T-helper 1 cell treated with Interleukin-12 subunit alpha and Interleukin-12 subunit beta and Interleukin-4 antibody, amounts not matched to agents 30 μg/mL and 1 μg/mL, for 36 hours (primary cell): Measurements from ENCODE around the gene MPRIP.
A peak's percentile ranks its signal among the peaks of the same experiment; 100 is the strongest.

Source experiments
- H3K27ac Mint-ChIP-seq: one replicate; pipeline ENCODE4 v1.8.0; 2021; ENCODE audit warnings: mild to moderate bottlenecking, mixed read lengths
- H3K27me3 Mint-ChIP-seq: one replicate; pipeline ENCODE4 v1.8.0; 2021; ENCODE audit warnings: low read depth, mixed read lengths
- H3K36me3 Mint-ChIP-seq: one replicate; pipeline ENCODE4 v1.8.0; 2021; ENCODE audit warnings: low read depth, mixed read lengths
- H3K4me1 Mint-ChIP-seq: one replicate; pipeline ENCODE4 v1.8.0; 2021; ENCODE audit warnings: low read depth, mixed read lengths
- H3K4me3 Mint-ChIP-seq: one replicate; pipeline ENCODE4 v1.8.0; 2021; ENCODE audit warnings: mild to moderate bottlenecking, moderate library complexity, mixed read lengths
- H3K9me3 Mint-ChIP-seq: one replicate; pipeline ENCODE4 v1.8.0; 2021; ENCODE audit warnings: mixed read lengths

The MPRIP gene

DNA sequence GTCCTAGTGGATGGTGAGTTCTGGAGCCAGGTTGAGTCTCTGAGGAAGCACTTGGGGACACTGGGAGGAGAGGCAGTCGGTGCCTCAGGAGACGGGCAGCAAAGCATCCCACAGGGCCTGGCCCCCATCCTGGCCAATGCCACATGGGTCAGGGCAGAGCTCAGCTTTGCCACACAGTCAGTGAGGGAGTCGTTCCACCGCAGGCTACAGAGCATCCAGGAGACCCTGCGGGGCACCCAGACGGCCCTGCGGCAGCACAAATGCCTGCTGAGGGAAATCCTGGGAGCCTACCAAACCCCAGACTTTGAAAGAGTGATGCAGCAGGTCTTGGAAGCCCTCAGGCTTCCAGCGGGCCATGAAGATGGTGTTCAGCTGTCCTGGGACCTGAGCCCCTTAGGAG, 124.2 kb downstream of the MPRIP start:
- Mint-ChIP-seq H3K27ac (no peak overlapping the region), H3K4me1 (peaks cover 19% of the 10 kb centered on the region), H3K9me3 (no peaks in the 10 kb centered on the region), H3K27me3 (no peaks in the 10 kb centered on the region), H3K4me3 (no peak overlapping the region), H3K36me3 (peaks cover 32% of the 10 kb centered on the region)

DNA sequence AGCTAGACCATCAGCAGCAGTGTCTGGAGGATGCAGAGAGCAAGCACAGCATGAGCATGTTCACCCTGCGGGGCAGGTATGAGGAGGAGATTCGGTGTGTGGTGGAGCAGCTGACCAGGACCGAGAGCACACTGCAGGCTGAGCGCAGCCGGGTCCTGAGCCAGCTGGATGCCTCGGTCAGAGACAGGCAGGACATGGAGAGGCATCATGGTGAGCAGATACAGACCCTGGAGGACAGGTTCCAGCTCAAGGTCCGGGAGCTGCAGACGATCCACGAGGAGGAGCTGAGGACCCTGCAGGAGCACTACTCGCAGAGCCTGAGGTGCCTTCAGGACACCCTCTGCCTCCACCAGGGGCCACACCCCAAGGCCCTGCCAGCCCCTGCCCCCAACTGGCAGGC, 125.1 kb downstream of the MPRIP start:
- Mint-ChIP-seq H3K4me3 (no peak overlapping the region), H3K36me3 (peaks cover 34% of the 10 kb centered on the region), H3K27me3 (no peaks in the 10 kb centered on the region), H3K9me3 (no peaks in the 10 kb centered on the region), H3K4me1 (peaks cover 22% of the 10 kb centered on the region), H3K27ac (peak overlapping the region; percentile 14)

GRCh38 chr17:17167986-17168385, 125.7 kb downstream of the MPRIP start:
- H3K27me3 Mint-ChIP-seq, result no peaks in the 10 kb centered on the region
- no peak overlapping the region for H3K4me3 Mint-ChIP-seq
- H3K27ac Mint-ChIP-seq, result no peak overlapping the region
- peaks cover 28% of the 10 kb centered on the region for H3K4me1 Mint-ChIP-seq
- peaks cover 39% of the 10 kb centered on the region for H3K36me3 Mint-ChIP-seq
- no peaks in the 10 kb centered on the region for H3K9me3 Mint-ChIP-seq

- Mint-ChIP-seq H3K36me3 (peaks cover 39% of the 10 kb centered on the region), H3K27me3 (no peaks in the 10 kb centered on the region), H3K9me3 (no peaks in the 10 kb centered on the region), H3K4me3 (no peak overlapping the region), H3K4me1 (peaks cover 32% of the 10 kb centered on the region), H3K27ac (no peak overlapping the region)
These were observed 126.1 kb downstream of the MPRIP start for GRCh38 chr17:17168401-17168800.

DNA sequence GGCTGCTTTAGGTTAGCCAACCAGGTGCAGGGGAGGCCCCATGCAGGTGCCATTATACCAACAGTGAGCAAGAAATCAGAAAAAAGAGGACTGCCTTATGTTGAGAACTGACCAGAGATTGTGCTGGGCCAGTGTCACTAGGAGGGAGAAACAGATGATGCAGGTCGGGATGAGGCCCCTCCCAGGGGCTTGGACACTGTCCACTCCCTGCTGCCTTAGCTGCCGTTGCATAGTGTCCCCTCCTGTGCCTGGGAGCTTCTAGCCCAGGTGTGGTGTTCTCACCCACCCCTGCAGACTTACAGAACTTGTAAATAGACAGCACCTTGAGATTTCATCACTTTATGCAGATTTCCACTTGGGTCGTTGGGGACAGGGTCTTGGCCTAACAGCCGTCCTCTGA, 127.1 kb downstream of the MPRIP start:
- H3K4me1 Mint-ChIP-seq, result peaks cover 35% of the 10 kb centered on the region
- H3K36me3 Mint-ChIP-seq, result peaks cover 45% of the 10 kb centered on the region
- H3K9me3 Mint-ChIP-seq, result no peaks in the 10 kb centered on the region
- H3K27ac Mint-ChIP-seq, result no peak overlapping the region
- H3K4me3 Mint-ChIP-seq, result no peak overlapping the region
- no peaks in the 10 kb centered on the region for H3K27me3 Mint-ChIP-seq

DNA sequence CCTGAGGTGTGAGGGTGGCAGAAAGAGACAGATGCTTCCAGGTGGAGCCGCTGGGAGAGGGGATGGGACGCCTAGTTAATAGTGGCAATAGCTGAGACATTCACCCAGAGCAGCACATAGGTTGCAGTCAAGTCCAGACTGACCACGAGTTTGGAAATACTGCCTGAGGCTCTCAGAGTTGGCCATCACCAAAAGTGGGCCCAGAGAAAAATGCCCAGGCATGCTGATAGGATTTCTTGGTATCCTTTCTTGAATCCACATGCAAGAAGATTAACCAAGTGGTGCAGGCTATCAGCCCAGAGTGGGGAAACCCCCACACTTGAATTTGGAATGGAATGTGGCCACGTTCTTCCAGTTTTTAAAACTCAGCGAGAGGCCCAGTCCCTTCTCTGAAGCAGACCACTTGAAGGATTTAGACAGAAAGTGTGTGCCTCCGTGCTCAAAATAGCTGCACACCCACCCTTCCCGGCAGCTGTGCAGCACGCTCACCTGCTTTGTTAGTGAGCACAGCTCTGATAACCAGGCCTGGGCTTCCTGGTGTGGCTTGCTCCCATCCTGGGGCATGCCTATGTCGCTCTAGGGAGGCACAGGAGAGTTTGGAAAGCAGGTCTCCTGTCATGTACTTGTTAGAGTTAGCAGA, 128.2 kb downstream of the MPRIP start:
- Mint-ChIP-seq H3K4me1 (peaks cover 39% of the 10 kb centered on the region), H3K27ac (no peak overlapping the region), H3K9me3 (no peaks in the 10 kb centered on the region), H3K4me3 (no peak overlapping the region), H3K27me3 (no peaks in the 10 kb centered on the region), H3K36me3 (peaks cover 44% of the 10 kb centered on the region)

DNA sequence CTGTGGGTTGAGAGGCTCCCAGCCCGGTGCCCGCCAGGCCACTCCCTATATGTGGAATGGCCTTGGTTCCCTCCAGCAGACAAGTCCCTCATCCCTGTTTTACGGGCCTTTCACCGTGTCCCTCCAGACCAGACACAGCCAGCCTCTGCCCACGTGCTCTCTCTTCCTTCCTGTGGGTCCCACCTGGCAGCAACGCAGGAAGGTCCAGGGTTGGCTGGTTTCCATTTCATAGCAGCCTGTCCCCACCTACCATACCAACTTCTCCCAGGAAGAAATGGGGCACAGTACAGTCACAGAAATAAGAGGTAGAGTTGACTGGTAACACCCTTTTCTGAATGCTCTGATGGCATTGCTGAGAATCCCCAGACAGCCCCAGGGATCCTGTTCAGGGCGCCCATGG, 128.9 kb downstream of the MPRIP start:
- Mint-ChIP-seq H3K36me3 (peaks cover 45% of the 10 kb centered on the region), H3K4me1 (peaks cover 44% of the 10 kb centered on the region), H3K9me3 (no peaks in the 10 kb centered on the region), H3K4me3 (peak overlapping the region; percentile 10), H3K27ac (peak overlapping the region; percentile 29), H3K27me3 (no peaks in the 10 kb centered on the region)

- Mint-ChIP-seq H3K4me1 (peaks cover 50% of the 10 kb centered on the region), H3K36me3 (peaks cover 49% of the 10 kb centered on the region), H3K4me3 (no peak overlapping the region), H3K27ac (peak overlapping the region; percentile 74), H3K9me3 (no peaks in the 10 kb centered on the region), H3K27me3 (no peaks in the 10 kb centered on the region)
These were observed 130.0 kb downstream of the MPRIP start for GRCh38 chr17:17172001-17172939.

DNA sequence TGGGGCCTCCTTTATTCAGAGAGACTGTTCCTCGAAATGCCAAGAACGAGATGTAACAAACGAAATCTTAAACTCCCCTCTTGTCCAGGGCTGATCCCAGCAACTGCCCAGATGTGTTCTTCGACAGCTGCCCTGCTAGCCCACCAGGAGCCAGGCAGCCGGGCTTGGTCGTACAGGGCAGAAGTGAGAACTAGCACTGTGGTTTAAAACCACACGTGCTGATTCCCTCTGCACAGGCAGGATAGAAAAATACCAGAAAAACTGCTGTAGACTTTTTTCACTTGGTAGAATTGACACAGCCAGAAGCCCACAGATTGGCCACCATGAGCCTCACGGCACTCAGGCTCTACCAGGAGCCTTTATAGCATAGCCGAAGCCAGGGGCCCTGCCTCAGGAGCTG, 130.7 kb downstream of the MPRIP start:
- H3K27ac Mint-ChIP-seq, result peak overlapping the region; percentile 74
- H3K4me3 Mint-ChIP-seq, result no peak overlapping the region
- no peaks in the 10 kb centered on the region for H3K9me3 Mint-ChIP-seq
- peaks cover 54% of the 10 kb centered on the region for H3K4me1 Mint-ChIP-seq
- H3K36me3 Mint-ChIP-seq, result peaks cover 53% of the 10 kb centered on the region
- no peaks in the 10 kb centered on the region for H3K27me3 Mint-ChIP-seq

- Mint-ChIP-seq H3K27me3 (no peaks in the 10 kb centered on the region), H3K4me1 (peaks cover 54% of the 10 kb centered on the region), H3K4me3 (no peak overlapping the region), H3K27ac (peak overlapping the region; percentile 45), H3K36me3 (peaks cover 54% of the 10 kb centered on the region), H3K9me3 (no peaks in the 10 kb centered on the region)
These were observed 131.7 kb downstream of the MPRIP start for GRCh38 chr17:17173921-17174320.

GRCh38 chr17:17175340-17175739, 133.1 kb downstream of the MPRIP start:
- H3K36me3 Mint-ChIP-seq, result peaks cover 64% of the 10 kb centered on the region
- no peak overlapping the region for H3K4me3 Mint-ChIP-seq
- no peaks in the 10 kb centered on the region for H3K27me3 Mint-ChIP-seq
- peaks cover 61% of the 10 kb centered on the region for H3K4me1 Mint-ChIP-seq
- H3K9me3 Mint-ChIP-seq, result no peaks in the 10 kb centered on the region
- peak overlapping the region; percentile 91 for H3K27ac Mint-ChIP-seq

GRCh38 chr17:17175917-17176316, 133.7 kb downstream of the MPRIP start:
- no peaks in the 10 kb centered on the region for H3K9me3 Mint-ChIP-seq
- peaks cover 69% of the 10 kb centered on the region for H3K36me3 Mint-ChIP-seq
- H3K27ac Mint-ChIP-seq, result peak overlapping the region; percentile 91
- H3K4me3 Mint-ChIP-seq, result peak overlapping the region; percentile 76
- H3K27me3 Mint-ChIP-seq, result no peaks in the 10 kb centered on the region
- H3K4me1 Mint-ChIP-seq, result peaks cover 66% of the 10 kb centered on the region

- no peaks in the 10 kb centered on the region for H3K27me3 Mint-ChIP-seq
- peaks cover 70% of the 10 kb centered on the region for H3K36me3 Mint-ChIP-seq
- H3K27ac Mint-ChIP-seq, result peak overlapping the region; percentile 91
- H3K4me1 Mint-ChIP-seq, result peaks cover 64% of the 10 kb centered on the region
- peak overlapping the region; percentile 76 for H3K4me3 Mint-ChIP-seq
- H3K9me3 Mint-ChIP-seq, result no peaks in the 10 kb centered on the region
These were observed 134.1 kb downstream of the MPRIP start for GRCh38 chr17:17176341-17176740.

DNA sequence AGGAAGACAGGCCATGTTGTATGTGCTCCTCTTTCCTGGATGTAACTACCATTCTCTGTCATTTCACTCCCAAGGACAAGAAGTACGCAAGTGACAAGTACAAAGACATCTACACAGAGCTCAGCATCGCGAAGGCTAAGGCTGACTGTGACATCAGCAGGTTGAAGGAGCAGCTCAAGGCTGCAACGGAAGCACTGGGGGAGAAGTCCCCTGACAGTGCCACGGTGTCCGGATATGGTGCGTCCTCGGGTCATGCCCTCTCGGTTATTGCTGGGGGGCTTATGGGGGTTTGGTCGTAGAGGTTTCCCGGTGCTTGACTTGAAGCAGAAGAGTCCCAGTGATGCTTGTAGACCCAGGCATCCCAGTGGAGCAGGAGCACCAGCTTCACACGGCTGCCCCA, 134.9 kb downstream of the MPRIP start:
- peak overlapping the region; percentile 89 for H3K27ac Mint-ChIP-seq
- no peaks in the 10 kb centered on the region for H3K27me3 Mint-ChIP-seq
- H3K36me3 Mint-ChIP-seq, result peaks cover 73% of the 10 kb centered on the region
- H3K4me1 Mint-ChIP-seq, result peaks cover 69% of the 10 kb centered on the region
- H3K4me3 Mint-ChIP-seq, result peak overlapping the region; percentile 59
- H3K9me3 Mint-ChIP-seq, result no peaks in the 10 kb centered on the region

GRCh38 chr17:17179371-17179827, 137.1 kb downstream of the MPRIP start:
- peak overlapping the region; percentile 98 for H3K27ac Mint-ChIP-seq
- no peaks in the 10 kb centered on the region for H3K27me3 Mint-ChIP-seq
- H3K36me3 Mint-ChIP-seq, result peaks cover 66% of the 10 kb centered on the region
- H3K4me3 Mint-ChIP-seq, result peak overlapping the region; percentile 85
- H3K9me3 Mint-ChIP-seq, result no peaks in the 10 kb centered on the region
- H3K4me1 Mint-ChIP-seq, result peaks cover 68% of the 10 kb centered on the region
